Mammary epithelial cell (primary cell): ENCODE data around the gene IGSF21.

Experiments
- CTCF ChIP-seq, 2 donors: IDR thresholded peaks in 1 of 2; conservative IDR thresholded peaks in 1 of 2; 2 replicates each; pipeline ENCODE4 v1.5.1; 2011 to 2012; ENCODE audit warnings: inconsistent platforms in 2 of 2, low read length in 2 of 2, mild to moderate bottlenecking in 2 of 2, control low read depth in 1 of 2, low read depth in 1 of 2; ENCODE audit not compliant: insufficient read depth in 1 of 2; ENCODE audit errors: extremely low read depth in 1 of 2
- EZH2 ChIP-seq: IDR thresholded peaks from 2 replicates; pipeline ENCODE4 v1.6.1; 2012; ENCODE audit warnings: low read length, inconsistent platforms, borderline replicate concordance

GRCh38 chr1:18357622-18358230, 250.1 kb downstream of the IGSF21 start:
- TF ChIP-seq CTCF (conservative IDR thresholded peaks at IDR 0.05 in 1 of 2, IDR thresholded peaks at IDR 0.05 in 1 of 2; ENCODE audit: extremely low read depth in 1 of 2, insufficient read depth in 1 of 2, low read depth in 1 of 2, low read length in 2 of 2) (no peak), EZH2 (no peak)
